DMS79 treated with DMSO at 0.1 percent for 48 hours (cell line): ENCODE results near the gene EVI5.

Experiments used
- DNase-seq: peaks from one replicate; lab custom pipeline; 2025; lab: John Stamatoyannopoulos, UW

EVI5 gene

GRCh38 chr1:92784639-92785500, at the start of gene EVI5:
Gene EVI5 (minus strand): TSS chr1:92785108. CDS start chr1:92736546, 48,562 bp downstream.
- peak; percentile 89 for DNase-seq

DNA sequence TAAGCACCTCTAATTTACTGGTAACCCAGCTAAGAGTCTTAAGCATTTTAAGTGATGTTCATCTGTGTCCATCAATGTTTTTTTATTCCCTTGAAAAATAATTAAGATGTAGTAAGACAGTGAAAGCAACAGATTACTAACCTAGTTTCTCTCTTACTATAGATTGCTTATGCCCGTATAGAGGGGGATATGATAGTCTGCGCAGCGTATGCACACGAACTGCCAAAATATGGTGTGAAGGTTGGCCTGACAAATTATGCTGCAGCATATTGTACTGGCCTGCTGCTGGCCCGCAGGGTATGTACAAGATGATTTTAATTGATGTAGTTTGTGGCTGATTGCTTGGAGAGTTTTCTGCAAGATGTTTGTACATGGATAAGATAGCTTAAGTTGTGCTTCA, 49.7 kb upstream of the EVI5 start:
- no peak for DNase-seq

DNA sequence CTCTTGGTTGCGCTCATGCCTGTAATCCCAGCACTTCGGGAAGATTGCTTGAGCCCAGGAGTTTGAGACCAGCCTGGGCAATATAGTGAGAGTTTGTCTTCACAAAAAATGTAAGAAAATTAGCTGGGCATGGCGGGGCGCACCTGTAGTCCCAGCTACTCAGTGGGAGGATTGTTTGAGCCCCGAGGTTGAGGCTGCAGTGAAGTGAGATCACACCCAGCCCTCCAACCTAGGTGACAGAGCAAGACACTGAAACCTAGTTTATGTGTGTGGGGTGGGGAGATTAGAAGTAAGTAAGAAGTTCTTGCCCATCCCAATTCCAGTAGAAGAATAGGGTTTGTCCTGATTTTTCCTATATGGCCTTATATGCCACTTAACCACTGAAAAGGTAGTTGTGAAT, 48.9 kb upstream of the EVI5 start:
- no peak for DNase-seq

DNA sequence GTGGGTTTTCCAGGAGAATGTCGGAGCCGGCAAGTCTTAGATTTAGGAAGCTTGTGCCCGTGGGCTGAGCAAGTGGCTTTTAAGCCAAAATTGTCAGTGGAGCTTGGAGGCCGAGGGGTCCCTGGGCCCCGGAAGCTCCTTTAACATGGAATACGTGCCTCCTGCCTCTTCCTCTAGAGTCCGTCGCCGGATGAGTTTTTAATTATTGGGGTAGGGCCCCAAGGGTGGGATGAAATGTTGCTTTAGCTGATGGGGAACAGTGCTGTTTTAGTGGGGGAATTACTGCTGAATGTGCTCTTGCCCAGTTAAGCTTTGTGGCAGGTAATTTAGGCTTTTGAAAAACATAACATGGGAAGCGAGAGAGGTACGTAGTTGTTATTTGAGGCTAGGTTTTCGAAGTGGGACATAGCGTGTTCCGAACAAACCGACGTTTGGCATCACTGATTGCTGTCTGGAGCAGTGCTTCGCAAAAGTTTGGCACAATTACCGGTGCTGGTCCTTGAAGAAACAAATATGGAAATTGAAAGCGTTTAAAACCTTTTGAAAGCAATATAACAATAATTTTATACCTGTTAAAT, 47.7 kb upstream of the EVI5 start:
- DNase-seq = no peak

GRCh38 chr1:92831762-92832536, 47.0 kb upstream of the EVI5 start, which contains the start of gene RPL5:
Gene RPL5 (plus strand): TSS chr1:92832040. CDS start chr1:92832115, 75 bp downstream.
- DNase-seq = peak; percentile 95

- DNase-seq = no peak
Measured at GRCh38 chr1:92831368-92831761, 46.5 kb upstream of the EVI5 start.

GRCh38 chr1:92826792-92827191, 41.9 kb upstream of the EVI5 start:
- DNase-seq = no peak

- DNase-seq = no peak
Measured at GRCh38 chr1:92822879-92823278, 38.0 kb upstream of the EVI5 start.

DNA sequence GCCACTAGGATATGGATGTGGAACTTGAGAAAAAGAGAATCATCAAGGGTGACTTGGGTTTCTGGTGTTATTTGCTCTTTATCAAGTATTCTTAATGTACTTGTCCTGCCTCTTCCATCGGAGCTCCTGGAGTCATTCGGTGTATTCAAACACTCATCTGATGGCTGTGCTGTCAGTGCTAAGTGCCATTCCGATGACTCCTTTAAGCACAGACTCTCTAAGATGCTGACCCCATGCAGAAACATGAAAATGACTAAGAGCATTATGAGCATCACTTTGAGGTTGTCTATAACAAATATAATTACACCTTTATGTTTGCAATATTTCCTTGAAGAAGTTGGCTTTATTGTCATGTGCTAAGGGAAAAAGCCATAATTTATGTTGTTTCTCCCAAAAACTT, 35.6 kb upstream of the EVI5 start:
- DNase-seq = no peak

- no peak for DNase-seq
Measured at GRCh38 chr1:92820024-92820423, 35.1 kb upstream of the EVI5 start.

- no peak for DNase-seq
Measured at GRCh38 chr1:92817986-92818764, 33.3 kb upstream of the EVI5 start.

DNA sequence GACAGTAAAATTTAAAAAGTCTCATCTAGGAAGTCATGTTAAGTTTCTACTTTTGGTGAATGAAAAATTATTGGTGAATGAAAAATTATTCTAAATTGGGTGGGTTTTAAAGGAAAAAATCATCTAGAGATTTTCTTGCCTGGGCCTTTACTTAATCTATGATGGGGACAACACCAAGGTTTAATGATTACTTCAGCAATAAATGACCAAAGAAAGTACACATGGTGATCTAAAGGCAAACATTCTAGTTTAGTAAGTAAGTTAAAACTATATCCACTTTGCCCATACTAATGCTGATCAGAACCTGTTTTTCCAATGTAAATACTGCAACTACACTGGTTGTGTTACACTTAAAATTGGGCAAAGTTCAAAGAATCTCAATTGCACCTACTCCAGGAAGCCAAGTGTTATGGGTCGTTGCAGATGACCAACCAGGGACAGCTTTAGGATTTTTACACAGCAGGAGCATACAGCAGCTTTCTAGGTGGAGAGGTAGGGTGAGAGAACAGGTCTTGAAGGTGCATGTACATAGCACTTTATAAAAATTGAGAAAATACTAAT, 32.3 kb upstream of the EVI5 start:
- no peak for DNase-seq

- no peak for DNase-seq
Measured at GRCh38 chr1:92816732-92817131, 31.8 kb upstream of the EVI5 start.

DNA sequence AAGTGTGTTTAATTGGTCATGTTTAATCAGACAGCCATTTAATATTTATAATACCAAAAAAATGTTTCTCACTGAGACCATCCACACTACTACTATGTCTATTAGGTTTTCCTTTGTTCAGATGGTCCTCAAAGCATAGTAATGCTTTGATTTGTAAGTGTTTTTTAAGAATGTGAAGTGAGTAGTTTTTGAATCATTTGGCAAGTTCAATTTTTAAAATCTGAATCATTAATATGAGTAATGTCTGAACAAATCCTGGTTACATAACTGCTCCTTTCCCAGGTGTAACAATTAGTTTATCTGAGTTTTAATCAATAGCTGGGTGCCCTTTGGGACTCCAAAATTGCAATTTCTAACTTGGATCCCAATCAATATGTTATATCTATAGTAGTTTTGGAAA, 23.5 kb upstream of the EVI5 start:
- no peak for DNase-seq

DNA sequence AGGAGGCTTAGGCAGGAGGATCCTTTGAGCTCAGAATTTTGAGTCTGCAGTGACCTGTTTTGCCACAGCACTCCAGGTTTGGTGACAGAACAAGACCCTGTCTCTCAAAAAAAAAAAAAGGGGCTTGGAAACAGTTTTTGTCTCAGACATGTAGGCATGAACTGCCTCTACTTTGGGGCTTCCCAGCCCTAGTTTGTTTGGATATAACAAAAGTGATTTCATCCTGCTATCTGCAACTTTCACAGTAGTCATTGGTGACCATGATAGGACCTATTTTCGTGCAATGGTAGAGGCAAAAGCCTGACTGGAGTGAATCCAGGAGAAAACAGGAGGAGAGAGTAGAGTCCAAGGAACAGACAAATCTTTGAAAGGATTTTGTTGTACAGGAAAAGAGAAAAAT, 20.3 kb upstream of the EVI5 start:
- no peak for DNase-seq

GRCh38 chr1:92804721-92805201, 19.9 kb upstream of the EVI5 start:
- no peak for DNase-seq

- DNase-seq = no peak
Measured at GRCh38 chr1:92803140-92803887, 18.4 kb upstream of the EVI5 start.

GRCh38 chr1:92797961-92798360, 13.1 kb upstream of the EVI5 start:
- DNase-seq = no peak

- no peak for DNase-seq
Measured at GRCh38 chr1:92797297-92797696, 12.4 kb upstream of the EVI5 start.

- no peak for DNase-seq
Measured at GRCh38 chr1:92795166-92795565, 10.3 kb upstream of the EVI5 start.

DNA sequence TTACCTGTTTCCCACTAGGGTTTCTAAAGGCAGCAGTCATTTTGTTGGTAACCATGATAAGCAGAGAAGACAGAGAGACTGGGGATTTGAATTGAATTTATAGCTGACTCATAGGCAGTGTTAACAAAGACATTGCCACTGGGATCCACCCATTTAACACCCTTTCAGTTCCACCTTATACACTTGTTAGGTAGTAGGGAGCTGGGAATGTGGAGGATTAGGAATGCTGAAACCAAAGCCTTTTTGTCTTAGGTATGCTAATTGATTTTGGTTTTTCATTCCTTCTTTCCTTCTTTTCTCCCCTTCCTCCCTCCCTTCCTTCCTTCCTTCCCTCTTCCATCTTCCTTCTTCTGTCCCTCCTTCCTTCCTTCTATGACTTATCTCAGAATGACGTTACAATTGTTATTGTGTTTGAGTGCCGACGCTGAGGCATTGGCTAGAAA, 7.5 kb upstream of the EVI5 start:
- DNase-seq = no peak
